ENCODE data around the gene SLC34A2.

GRCh38 chr4:25656031-25656430 lies 380 bp downstream of the SLC34A2 start:
- TF ChIP-seq POLR2AphosphoS5 (IDR thresholded peaks at IDR 0.05; ENCODE audit: low read depth, low read length) (no peak), REST (IDR thresholded peaks at IDR 0.05; ENCODE audit: insufficient read depth in 1 of 2, low read depth in 2 of 2, low read length in 2 of 2) (no peak)

All from PFSK-1 (cell line).